MG63 (cell line): ENCODE data around the gene LTB4R. TPM values are rescaled to one million over a fixed set of nuclear protein-coding genes. Genes with fewer than 3 reads are reported as not detected.

ENCODE experiments used
- DNase-seq: peaks from one replicate; pipeline ENCODE4 v3.0.0-alpha.2; 2020
- H3K27me3 ChIP-seq: fragments of 250-450 bp; sonication (Bioruptor Pico); 2 replicates; pipeline ENCODE4 v1.5.1; 2020; ENCODE audit warnings: mild to moderate bottlenecking, moderate library complexity
- H3K36me3 ChIP-seq: fragments of 250-450 bp; sonication (Bioruptor Pico); 2 replicates; pipeline ENCODE4 v1.5.1; 2020; ENCODE audit warnings: mild to moderate bottlenecking, moderate library complexity
- H3K4me3 ChIP-seq: fragments of 250-450 bp; sonication (Bioruptor Pico); 2 replicates; pipeline ENCODE4 v1.5.1; 2020; ENCODE audit warnings: mild to moderate bottlenecking, moderate library complexity
- H3K9me3 ChIP-seq: fragments of 250-450 bp; sonication (Bioruptor Pico); 2 replicates; pipeline ENCODE4 v1.5.1; 2020; ENCODE audit warnings: mild to moderate bottlenecking, moderate library complexity
- total RNA-seq: library from RNA; depleted of rRNA; stranded (reverse); fragments of >200 nt; shearing (Covaris generic); gene quantifications from 2 replicates; pipeline ENCODE4 v1.2.3, GENCODE V29; 2014; ENCODE audit warnings: low replicate concordance

Gene LTB4R
- total RNA-seq, 1 experiment from 2014 or later, result 1.5 TPM

GRCh38 chr14:24310265-24310645, 1.0 kb upstream of the LTB4R start:
- H3K4me3 ChIP-seq, result no peak overlapping the region
- H3K9me3 ChIP-seq, result no peaks in the 10 kb centered on the region
- no peaks in the 10 kb centered on the region for H3K27me3 ChIP-seq
- peaks cover 2% of the 10 kb centered on the region; the same call in 1 of the 2 replicates for H3K36me3 ChIP-seq
- DNase-seq, result no peak

GRCh38 chr14:24311837-24312615, 724 bp downstream of the LTB4R start:
- Histone ChIP-seq H3K36me3 (peaks cover 2% of the 10 kb centered on the region; the same call in 1 of the 2 replicates), H3K9me3 (no peaks in the 10 kb centered on the region), H3K27me3 (no peaks in the 10 kb centered on the region), H3K4me3 (no peak overlapping the region)
- DNase-seq, result no peak

- Histone ChIP-seq H3K27me3 (no peaks in the 10 kb centered on the region), H3K9me3 (no peaks in the 10 kb centered on the region), H3K4me3 (no peak overlapping the region), H3K36me3 (peaks cover 2% of the 10 kb centered on the region; the same call in 1 of the 2 replicates)
- no peak for DNase-seq
These were observed 1.6 kb downstream of the LTB4R start for GRCh38 chr14:24312736-24313507.

DNA sequence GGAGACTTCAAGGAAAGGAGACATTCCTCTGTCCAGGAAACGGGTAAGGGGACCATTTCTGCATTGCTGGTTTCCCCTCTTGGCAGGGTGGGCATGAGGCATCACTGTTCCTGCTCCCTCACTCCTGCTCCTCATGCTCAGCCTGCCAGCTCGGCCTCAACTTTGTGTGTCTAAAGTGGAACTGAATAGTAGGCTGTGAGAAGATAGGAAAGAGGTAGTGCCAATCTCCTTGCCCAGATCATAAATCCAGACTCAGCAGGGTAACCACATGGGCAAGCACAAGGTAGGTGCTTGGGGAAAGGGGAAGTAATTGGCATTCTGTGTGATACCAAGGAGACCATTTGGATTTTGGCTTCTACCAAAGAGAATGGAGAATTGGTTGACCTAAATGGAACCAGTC, 2.6 kb downstream of the LTB4R start:
- Histone ChIP-seq H3K27me3 (no peaks in the 10 kb centered on the region), H3K36me3 (peaks cover under 1% of the 10 kb centered on the region; the same call in 1 of the 2 replicates), H3K4me3 (no peak overlapping the region), H3K9me3 (no peaks in the 10 kb centered on the region)
- DNase-seq, result no peak

DNA sequence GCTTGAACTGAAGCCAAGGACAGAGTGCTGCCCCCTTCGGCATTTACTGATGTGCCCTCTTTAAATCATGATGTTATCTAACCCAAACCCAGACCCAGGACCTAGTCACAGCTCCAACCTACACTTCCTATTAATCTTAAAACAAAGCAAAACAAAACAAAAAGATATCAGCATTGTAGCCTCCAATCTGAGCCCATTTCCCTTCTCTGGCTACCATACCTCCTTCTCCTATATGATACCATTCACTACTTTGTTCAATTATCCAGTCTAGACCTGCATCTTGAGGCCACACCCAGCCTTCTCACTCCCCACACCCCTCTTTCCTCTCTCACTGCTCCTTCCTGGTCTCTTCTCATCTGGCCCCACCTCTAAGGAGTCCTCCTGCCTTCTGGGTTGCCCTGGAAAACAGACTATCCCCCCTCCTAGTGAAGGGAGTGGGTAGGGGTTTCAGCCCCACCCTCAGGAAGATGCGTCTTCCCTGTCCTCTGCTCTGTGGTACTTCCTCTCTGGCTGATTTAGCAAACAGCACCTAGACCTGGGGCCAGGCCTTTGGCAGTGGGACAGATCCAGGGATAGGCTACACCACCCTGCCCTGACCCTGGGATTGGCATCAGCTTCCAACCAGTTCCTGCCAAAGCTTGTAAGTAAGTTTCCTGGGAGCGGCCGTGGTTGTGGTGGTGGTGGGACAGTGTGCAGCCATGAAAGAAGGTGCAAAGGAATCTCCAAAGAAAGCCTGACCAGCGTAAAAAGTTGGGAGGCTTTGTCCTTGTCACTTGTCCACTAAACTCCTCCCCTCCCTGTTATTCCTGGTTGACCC, 3.3 kb downstream of the LTB4R start:
- DNase-seq, result no peak
- Histone ChIP-seq H3K36me3 (no peaks in the 10 kb centered on the region), H3K9me3 (no peaks in the 10 kb centered on the region), H3K27me3 (no peaks in the 10 kb centered on the region), H3K4me3 (no peak overlapping the region)

GRCh38 chr14:24315243-24315806, 4.0 kb downstream of the LTB4R start:
- no peaks in the 10 kb centered on the region for H3K36me3 ChIP-seq
- no peaks in the 10 kb centered on the region for H3K27me3 ChIP-seq
- no peak overlapping the region for H3K4me3 ChIP-seq
- no peak for DNase-seq
- H3K9me3 ChIP-seq, result no peaks in the 10 kb centered on the region

- no peak overlapping the region for H3K4me3 ChIP-seq
- no peaks in the 10 kb centered on the region for H3K27me3 ChIP-seq
- H3K36me3 ChIP-seq, result no peaks in the 10 kb centered on the region
- no peaks in the 10 kb centered on the region for H3K9me3 ChIP-seq
- no peak for DNase-seq
These were observed 4.7 kb downstream of the LTB4R start for GRCh38 chr14:24315807-24316596.

GRCh38 chr14:24316597-24316950, 5.3 kb downstream of the LTB4R start:
- no peaks in the 10 kb centered on the region for H3K9me3 ChIP-seq
- no peaks in the 10 kb centered on the region for H3K27me3 ChIP-seq
- H3K4me3 ChIP-seq, result no peak overlapping the region
- no peak for DNase-seq
- H3K36me3 ChIP-seq, result no peaks in the 10 kb centered on the region

- Histone ChIP-seq H3K27me3 (no peaks in the 10 kb centered on the region), H3K9me3 (no peaks in the 10 kb centered on the region), H3K36me3 (no peaks in the 10 kb centered on the region), H3K4me3 (no peak overlapping the region)
- DNase-seq, result peak; percentile 23
These were observed 6.0 kb downstream of the LTB4R start for GRCh38 chr14:24317141-24317928.

GRCh38 chr14:24321212-24321975, 10.1 kb downstream of the LTB4R start:
- no peak for DNase-seq
- Histone ChIP-seq H3K27me3 (no peaks in the 10 kb centered on the region), H3K36me3 (no peaks in the 10 kb centered on the region), H3K9me3 (no peaks in the 10 kb centered on the region), H3K4me3 (no peak overlapping the region)

DNA sequence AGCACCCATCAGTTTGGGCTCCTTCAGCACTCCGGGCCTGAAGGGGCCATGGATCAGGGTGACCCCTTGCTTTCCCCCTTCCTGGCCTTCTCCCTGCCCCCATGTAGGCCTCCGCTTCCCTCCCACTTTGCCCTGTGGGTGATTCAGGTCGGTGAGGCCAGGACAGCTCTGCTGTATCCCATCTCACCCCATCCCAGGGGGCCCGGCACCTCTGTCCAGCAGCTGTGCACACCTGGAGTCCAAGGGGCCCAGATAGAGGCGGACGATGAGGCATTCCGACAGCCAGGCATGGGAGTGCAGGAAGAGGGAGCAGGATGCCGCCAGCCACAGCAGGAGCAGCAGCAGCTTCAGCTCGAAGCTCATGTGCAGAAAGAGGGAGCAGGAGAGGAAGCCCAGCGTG, 11.4 kb downstream of the LTB4R start:
- no peaks in the 10 kb centered on the region for H3K36me3 ChIP-seq
- no peak for DNase-seq
- H3K9me3 ChIP-seq, result no peaks in the 10 kb centered on the region
- H3K27me3 ChIP-seq, result no peaks in the 10 kb centered on the region
- H3K4me3 ChIP-seq, result no peak overlapping the region

DNA sequence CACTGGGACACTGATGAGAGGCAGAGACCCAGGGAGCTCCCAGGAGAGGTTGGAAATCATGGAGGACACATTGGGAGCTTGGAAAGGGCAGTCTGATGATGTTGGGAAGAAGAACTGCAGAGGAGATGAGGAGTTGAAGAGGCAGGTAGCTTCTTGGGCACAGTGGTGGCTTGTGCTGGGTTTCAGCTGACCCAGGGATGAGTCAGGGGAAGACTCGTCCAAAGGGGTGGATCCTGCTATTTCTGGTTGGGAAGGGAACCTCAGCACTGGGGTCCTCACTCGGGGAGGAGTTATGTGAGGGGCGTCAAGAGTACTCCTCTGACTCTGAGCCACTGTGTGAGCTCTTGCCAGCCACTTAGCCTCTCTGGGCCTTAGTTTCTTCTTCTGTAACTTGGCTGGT, 12.0 kb downstream of the LTB4R start:
- Histone ChIP-seq H3K27me3 (no peaks in the 10 kb centered on the region), H3K4me3 (no peak overlapping the region), H3K9me3 (no peaks in the 10 kb centered on the region), H3K36me3 (no peaks in the 10 kb centered on the region)
- no peak for DNase-seq

- Histone ChIP-seq H3K9me3 (no peaks in the 10 kb centered on the region), H3K36me3 (no peaks in the 10 kb centered on the region), H3K27me3 (no peaks in the 10 kb centered on the region), H3K4me3 (no peak overlapping the region)
- no peak for DNase-seq
These were observed 12.7 kb downstream of the LTB4R start for GRCh38 chr14:24324024-24324423.

DNA sequence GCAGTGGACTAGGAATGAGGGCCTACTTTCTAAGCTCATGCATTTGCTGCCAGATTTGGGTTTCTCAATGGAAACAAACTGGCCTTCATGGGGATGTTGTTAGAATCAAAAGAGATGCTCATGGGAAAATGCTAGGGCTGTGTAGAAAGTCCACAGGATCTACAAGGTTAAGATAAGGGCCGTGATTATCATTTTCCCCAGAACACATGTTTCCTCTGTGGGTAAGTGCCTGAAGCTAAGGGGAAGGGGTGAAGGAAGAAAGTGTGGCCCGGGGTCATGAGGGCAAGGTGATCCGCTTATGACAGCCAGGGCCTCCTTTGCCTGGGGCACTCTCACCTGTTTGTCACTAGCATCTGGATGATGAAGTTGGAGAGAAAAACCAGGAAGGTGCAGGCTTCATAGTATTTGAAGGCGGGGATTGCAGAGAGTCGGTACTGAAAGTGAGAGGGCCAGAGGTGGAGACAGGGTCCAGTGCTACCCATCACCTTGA, 13.8 kb downstream of the LTB4R start:
- Histone ChIP-seq H3K27me3 (no peaks in the 10 kb centered on the region), H3K36me3 (no peaks in the 10 kb centered on the region), H3K9me3 (no peaks in the 10 kb centered on the region), H3K4me3 (no peak overlapping the region)
- DNase-seq, result no peak

- no peak overlapping the region for H3K4me3 ChIP-seq
- no peak for DNase-seq
- no peaks in the 10 kb centered on the region for H3K36me3 ChIP-seq
- H3K27me3 ChIP-seq, result no peaks in the 10 kb centered on the region
- no peaks in the 10 kb centered on the region for H3K9me3 ChIP-seq
These were observed 14.7 kb downstream of the LTB4R start for GRCh38 chr14:24325963-24326362.
